Transverse colon (tissue), 3 donors: ENCODE results near the gene SMOC1.

ENCODE experiments used
- CTCF ChIP-seq, 5 experiments: fragments of 200-600 bp in 3 of 5; fragments of 450-650 bp in 2 of 5; sonication (generic) in 3 of 5; IDR thresholded peaks; 1 replicate in 2 of 5; 2 replicates in 3 of 5; pipeline ENCODE4 v1.5.1; 2016 to 2017; ENCODE audit warnings: antibody characterized with exemption in 5 of 5, inconsistent platforms in 3 of 5, mild to moderate bottlenecking in 2 of 5, moderate library complexity in 1 of 5
- POLR2A ChIP-seq: fragments of 450-650 bp; IDR thresholded peaks from one replicate; pipeline ENCODE4 v1.6.1; 2016; ENCODE audit warnings: antibody characterized with exemption, mild to moderate bottlenecking, moderate library complexity

GRCh38 chr14:69943084-69943780 is 64.0 kb downstream of the SMOC1 start:
- TF ChIP-seq POLR2A (no peak), CTCF (IDR thresholded peaks at IDR 0.05) (no peak)
